B cell (primary cell): ENCODE results near the gene GLI3. TPM values are rescaled to one million over a fixed set of nuclear protein-coding genes. Genes with fewer than 3 reads are reported as not detected.

Experiments
- ATAC-seq: fragments of 200-7000 bp; cut with Tn5 transposase; one replicate; pipeline ENCODE4 v1.10.0; 2021; ENCODE audit warnings: low read depth, mild to moderate bottlenecking, moderate number of reproducible peaks, moderate library complexity
- CTCF ChIA-PET: fragments of 350-600 bp; sonication (Branson Sonifier 250); formaldehyde crosslinking; loops from one replicate; lab custom pipeline; 2021; ENCODE audit warnings: antibody characterized with exemption, inconsistent platforms; lab: Charles Lee
- POLR2A ChIA-PET: fragments of 350-600 bp; sonication (Branson Sonifier 250); formaldehyde crosslinking; loops from one replicate; lab custom pipeline; 2021; ENCODE audit warnings: antibody characterized with exemption; lab: Charles Lee
- DNase-seq: peaks from one replicate; pipeline ENCODE4 v3.0.0; 2013
- H2AFZ ChIP-seq: 2 replicates; pipeline ENCODE4 v1.6.1; 2012; ENCODE audit warnings: mild to moderate bottlenecking, low read depth, low read length; ENCODE audit not compliant: insufficient read depth, poor library complexity, severe bottlenecking
- H3K27ac ChIP-seq, 2 donors: 1 replicate in 1 of 2; 2 replicates in 1 of 2; pipeline ENCODE4 v1.5.1; 2012 to 2013; ENCODE audit warnings: low read length in 2 of 2, mild to moderate bottlenecking in 2 of 2, moderate library complexity in 1 of 2
- H3K27me3 ChIP-seq, 4 experiments: fragments of 200-600 bp in 1 of 4; sonication (generic) in 1 of 4; replicated peaks in 1 of 4; 1 replicate in 2 of 4; 2 replicates in 2 of 4; pipeline versions ENCODE4 v1.6.1 to v1.7.0; 2013 to 2016; ENCODE audit warnings: low read length in 3 of 4, mild to moderate bottlenecking in 2 of 4, mixed read lengths in 1 of 4, moderate library complexity in 1 of 4; ENCODE audit not compliant: insufficient read depth in 4 of 4, control insufficient read depth in 3 of 4; ENCODE audit errors: control extremely low read depth in 1 of 4
- H3K36me3 ChIP-seq, 2 experiments: replicated peaks in 1 of 2; 1 replicate in 1 of 2; 2 replicates in 1 of 2; pipeline versions ENCODE4 v1.6.1 to v1.7.1; 2013; ENCODE audit warnings: low read length in 1 of 2; ENCODE audit not compliant: insufficient read depth in 2 of 2, control insufficient read depth in 1 of 2; ENCODE audit errors: control extremely low read depth in 1 of 2, extremely low read depth in 1 of 2
- H3K4me1 ChIP-seq, 2 donors: fragments of 200-600 bp in 1 of 2; sonication (generic) in 1 of 2; 1 replicate in 1 of 2; 2 replicates in 1 of 2; pipeline versions ENCODE4 v1.5.1 to v1.6.1; 2013 to 2017; ENCODE audit warnings: low read length in 2 of 2; ENCODE audit not compliant: control insufficient read depth in 2 of 2, insufficient read depth in 2 of 2
- H3K4me2 ChIP-seq: replicated peaks from 2 replicates; pipeline ENCODE3; 2012; ENCODE audit warnings: mild to moderate bottlenecking, low read depth, low read length; ENCODE audit not compliant: poor library complexity, severe bottlenecking
- H3K4me3 ChIP-seq, 5 experiments: fragments of 200-600 bp in 1 of 5; sonication (generic) in 1 of 5; 1 replicate in 3 of 5; 2 replicates in 2 of 5; pipeline versions ENCODE4 v1.5.1 to v1.7.0; 2011 to 2016; ENCODE audit warnings: low read length in 4 of 5, mild to moderate bottlenecking in 4 of 5, low read depth in 2 of 5, control low read depth in 1 of 5, moderate library complexity in 1 of 5; ENCODE audit not compliant: insufficient read depth in 1 of 5; ENCODE audit errors: control extremely low read depth in 1 of 5, extremely low read depth in 1 of 5
- H3K79me2 ChIP-seq: fragments of 200-600 bp; sonication (generic); one replicate; pipeline ENCODE4 v1.6.0; 2016; ENCODE audit warnings: low read length; ENCODE audit not compliant: control insufficient read depth, insufficient read depth
- H3K9ac ChIP-seq: fragments of 200-600 bp; sonication (generic); 2 replicates; pipeline ENCODE4 v1.6.1; 2017; ENCODE audit warnings: mild to moderate bottlenecking, low read length, moderate library complexity
- H3K9me3 ChIP-seq, 3 donors: one replicate each; pipeline versions ENCODE4 v1.6.1 to v1.7.1; 2013; ENCODE audit warnings: low read length in 2 of 3; ENCODE audit not compliant: control insufficient read depth in 2 of 3, insufficient read depth in 1 of 3; ENCODE audit errors: control extremely low read depth in 1 of 3
- H4K20me1 ChIP-seq: 2 replicates; pipeline ENCODE4 v1.6.0; 2012; ENCODE audit warnings: mild to moderate bottlenecking, low read length; ENCODE audit not compliant: insufficient read depth, control insufficient read depth, poor library complexity, severe bottlenecking
- H3K27ac Mint-ChIP-seq: one replicate; pipeline ENCODE4 v1.8.0; 2021; ENCODE audit warnings: mixed read lengths
- H3K27me3 Mint-ChIP-seq: one replicate; pipeline ENCODE4 v1.8.0; 2021; ENCODE audit warnings: mixed read lengths
- H3K4me1 Mint-ChIP-seq: one replicate; pipeline ENCODE4 v1.8.0; 2021; ENCODE audit warnings: mixed read lengths
- H3K4me3 Mint-ChIP-seq: one replicate; pipeline ENCODE4 v1.8.0; 2021; ENCODE audit warnings: mixed read lengths
- H3K9me3 Mint-ChIP-seq: one replicate; pipeline ENCODE4 v1.8.0; 2022; ENCODE audit warnings: mixed read lengths; ENCODE audit not compliant: insufficient read depth
- CTCF ChIP-seq: fragments of 200-600 bp; IDR thresholded peaks from one replicate; pipeline ENCODE4 v1.8.0; 2022; ENCODE audit warnings: antibody characterized with exemption, mild to moderate bottlenecking
- EZH2 ChIP-seq: IDR thresholded peaks from 2 replicates; pipeline ENCODE4 v1.6.1; 2012; ENCODE audit warnings: borderline replicate concordance, low read depth, mild to moderate bottlenecking, moderate library complexity, low read length; ENCODE audit not compliant: insufficient read depth, poor library complexity, severe bottlenecking
- WGBS: methylation state at CpG from one replicate; pipeline ENCODE4 v1.1.5; 2013; ENCODE audit warnings: missing lambda C conversion rate; ENCODE audit not compliant: insufficient coverage; 5-methylcytosine and 5-hydroxymethylcytosine counted together
- intact Hi-C: fragments of 100-400 bp; cut with micrococcal nuclease; formaldehyde crosslinking; loops from one replicate; pipeline ENCODE4 v1.10.0; 2022
- polyA plus RNA-seq: library from polyadenylated mRNA; depleted of rRNA; stranded (reverse); fragments of >200 nt; gene quantifications from 2 replicates; pipeline ENCODE4 v1.2.3, GENCODE V29; 2012
- total RNA-seq, 2 donors: library from RNA; stranded (reverse); fragments of 120-200 nt in 1 of 2; gene quantifications; 1 replicate in 1 of 2; 2 replicates in 1 of 2; pipeline versions ENCODE4 v1.2.3 to v1.2.4, GENCODE V29; 2013 to 2022

The GLI3 gene
- total and polyA plus RNA-seq, 2 donors (not counting 1 experiment from before 2014, with no cell fraction given), result not detected

- ChIA-PET POLR2A (no interaction called here), CTCF (no interaction called here)
- ATAC-seq (no peak), DNase-seq (no peak)
- no peak overlapping the region for H3K27ac ChIP-seq
- Mint-ChIP-seq H3K4me1 (peaks cover 2% of the 10 kb centered on the region), H3K27ac (no peak overlapping the region), H3K9me3 (no peaks in the 10 kb centered on the region), H3K4me3 (no peak overlapping the region), H3K27me3 (peaks cover 15% of the 10 kb centered on the region)
- H3K9me3 ChIP-seq, result no peaks in the 10 kb centered on the region
- H3K36me3 ChIP-seq, result no peaks in the 10 kb centered on the region
- no peak overlapping the region for H3K4me3 ChIP-seq
- intact Hi-C loops, result no loop called here
- 61% methylated on average over 3 of the region's 3 CpGs for WGBS
- no peaks in the 10 kb centered on the region for H3K4me1 ChIP-seq
- no peaks in the 10 kb centered on the region for H3K79me2 ChIP-seq
- H3K4me2 ChIP-seq, result no peak overlapping the region
- TF ChIP-seq CTCF, result no peak
- TF ChIP-seq EZH2, result no peak
- H2AFZ ChIP-seq, result no peak overlapping the region
- H4K20me1 ChIP-seq, result no peaks in the 10 kb centered on the region
- H3K27me3 ChIP-seq, result peaks cover 0 to 3% (median 0%) of the 10 kb centered on the region in 4 experiments
- no peak overlapping the region for H3K9ac ChIP-seq
Observed at GRCh38 chr7:42085531-42085930, 151.5 kb downstream of the GLI3 start.

DNA sequence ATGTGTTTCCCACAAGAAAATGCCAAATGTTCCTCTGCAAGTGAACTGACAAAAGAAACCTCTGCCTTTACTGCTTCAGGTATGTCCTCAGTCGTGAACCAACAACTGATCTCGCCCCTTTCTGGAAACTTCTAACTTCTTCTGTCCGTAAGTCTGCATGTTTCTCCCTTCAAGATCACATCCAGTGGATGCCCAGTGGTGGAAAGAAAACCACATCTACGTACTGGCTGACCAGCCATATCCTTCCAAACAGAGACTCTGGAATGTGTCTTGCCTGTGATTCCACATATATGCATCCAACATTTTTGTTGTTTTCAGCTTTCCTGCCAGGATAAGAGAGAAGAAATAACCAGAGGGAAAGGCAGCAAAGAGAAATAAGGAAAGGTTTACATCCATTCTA is 152.7 kb downstream of the GLI3 start:
- ChIA-PET POLR2A (no interaction called here), CTCF (interaction anchor here (1.1 kb wide), 1 partner anchor 13 kb away, joined by 3 read pairs; no protein-coding TSS in a partner anchor)
- H2AFZ ChIP-seq, result no peak overlapping the region

More for the DNA sequence above, 152.7 kb downstream of the GLI3 start:
- 61% methylated on average over 3 of the region's 4 CpGs for WGBS
- intact Hi-C loops, result no loop called here
- Histone ChIP-seq H3K36me3 (no peaks in the 10 kb centered on the region), H3K4me2 (no peak overlapping the region), H3K4me1 (no peaks in the 10 kb centered on the region), H4K20me1 (no peaks in the 10 kb centered on the region), H3K9me3 (no peaks in the 10 kb centered on the region), H3K79me2 (no peaks in the 10 kb centered on the region), H3K27ac (no peak overlapping the region), H3K4me3 (no peak overlapping the region), H3K27me3 (peaks cover 0 to 3% (median 0%) of the 10 kb centered on the region in 4 experiments), H3K9ac (no peak overlapping the region)
- Mint-ChIP-seq H3K4me3 (no peak overlapping the region), H3K27ac (no peak overlapping the region), H3K9me3 (no peaks in the 10 kb centered on the region), H3K4me1 (peaks cover 2% of the 10 kb centered on the region), H3K27me3 (peaks cover 15% of the 10 kb centered on the region)
- ATAC-seq (no peak), DNase-seq (no peak)
- TF ChIP-seq EZH2 (no peak), CTCF (no peak)
